HG02642 (cell line): ENCODE results near the gene ATXN7L1.

Experiments
- ATAC-seq: cut with Tn5 transposase; IDR thresholded peaks from one replicate; pipeline ENCODE4 v1.9.1; 2021; ENCODE audit warnings: mild to moderate bottlenecking; ENCODE audit not compliant: unreplicated experiment, poor library complexity

ATXN7L1 gene

DNA sequence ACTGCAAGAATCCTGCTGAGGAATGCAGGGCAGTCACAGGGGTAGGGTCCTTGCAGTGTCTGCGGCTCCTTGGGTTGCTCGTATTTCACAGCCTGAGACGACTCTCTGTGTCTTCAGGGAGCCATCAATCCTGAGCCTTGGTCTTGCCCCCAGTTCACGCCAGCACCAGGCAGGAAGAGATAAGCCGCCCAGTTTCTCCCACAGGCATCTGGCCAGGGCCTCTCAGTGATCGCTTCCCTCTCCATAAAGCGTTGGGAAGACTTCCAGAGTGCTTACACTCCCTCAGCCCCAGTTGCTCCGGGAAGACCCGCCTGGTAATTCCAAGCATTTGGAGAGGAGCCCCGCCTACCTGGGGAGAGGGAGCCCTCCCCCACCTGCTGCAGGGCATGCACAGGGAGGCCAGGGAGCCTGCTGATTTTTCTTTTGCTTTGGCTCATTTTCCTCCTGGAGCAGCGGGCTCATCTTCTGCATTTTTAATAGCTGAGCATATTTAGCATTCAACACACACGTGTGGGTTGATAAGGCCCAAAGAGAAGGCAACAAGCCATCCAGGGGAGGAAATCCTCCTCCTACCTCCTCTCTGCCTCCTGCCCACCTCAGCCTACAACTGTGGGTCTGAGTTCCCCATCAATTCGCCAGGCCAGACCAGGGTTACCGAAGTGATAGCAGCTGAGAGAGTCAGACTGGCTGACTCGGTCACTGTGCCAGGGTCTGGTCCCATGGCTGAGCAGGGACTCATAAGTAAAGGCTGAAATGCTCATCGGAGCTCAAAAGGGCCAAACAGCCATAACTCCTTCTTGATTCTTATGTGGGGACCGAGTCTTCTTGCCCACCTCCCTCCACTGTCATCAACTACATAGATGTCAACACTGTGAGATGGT lies 220.7 kb downstream of the ATXN7L1 start:
- ATAC-seq, result no peak

GRCh38 chr7:105655067-105655466 lies 221.3 kb downstream of the ATXN7L1 start:
- no peak for ATAC-seq

DNA sequence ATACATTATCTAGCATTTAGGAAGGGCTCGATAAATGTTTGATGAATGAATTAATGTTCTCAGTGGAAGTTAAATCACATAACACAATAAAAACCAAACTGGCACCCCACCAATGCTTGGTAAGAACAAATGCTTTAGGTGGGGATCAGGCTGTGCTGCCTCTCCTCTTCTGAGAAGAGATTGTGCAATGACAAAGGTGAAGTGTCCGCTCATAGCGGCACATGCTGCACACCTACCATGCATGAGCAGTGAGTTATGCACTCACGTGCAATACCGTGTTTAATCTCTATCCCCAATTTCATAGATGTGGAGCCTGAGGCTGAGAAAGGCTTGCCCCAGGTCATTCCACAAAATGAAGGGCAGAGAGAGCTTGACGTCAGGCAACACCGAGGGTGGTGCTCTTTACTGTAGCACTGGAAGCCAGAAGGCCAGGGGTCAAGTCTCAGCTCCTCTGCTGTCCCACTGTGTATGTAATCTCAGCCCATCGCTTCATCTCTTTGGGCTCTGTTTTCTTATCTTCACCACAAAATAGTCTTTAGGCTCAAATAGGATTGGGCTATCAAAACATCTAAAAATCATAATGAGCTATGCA lies 222.2 kb downstream of the ATXN7L1 start:
- no peak for ATAC-seq

DNA sequence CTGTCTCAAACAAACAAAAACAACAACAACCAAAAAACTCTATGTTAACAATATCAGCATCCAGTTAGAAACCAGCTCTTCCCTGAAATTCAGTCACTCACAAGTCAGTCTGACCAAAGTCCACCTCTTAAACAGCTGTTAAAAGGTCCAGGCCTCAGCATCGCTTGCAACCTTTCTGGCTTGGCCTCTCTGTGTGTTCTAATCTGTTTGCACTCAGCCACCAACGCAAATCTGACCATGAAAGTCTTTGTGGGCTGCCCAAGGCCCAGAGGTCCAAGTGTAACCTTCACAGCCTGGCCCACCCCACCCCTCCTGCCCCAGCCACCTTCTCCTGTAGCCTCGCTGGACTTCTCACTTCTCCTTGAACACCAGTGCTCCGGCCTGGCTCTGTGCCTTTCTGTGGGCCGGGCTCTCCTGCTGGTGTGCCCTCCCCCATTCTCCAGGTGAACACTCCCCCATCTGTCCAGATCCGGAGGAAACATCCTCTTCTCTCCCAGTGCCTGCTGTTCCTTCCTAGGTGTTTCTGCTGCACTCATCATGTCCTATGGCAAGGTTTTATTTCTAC lies 222.9 kb downstream of the ATXN7L1 start:
- ATAC-seq, result no peak

DNA sequence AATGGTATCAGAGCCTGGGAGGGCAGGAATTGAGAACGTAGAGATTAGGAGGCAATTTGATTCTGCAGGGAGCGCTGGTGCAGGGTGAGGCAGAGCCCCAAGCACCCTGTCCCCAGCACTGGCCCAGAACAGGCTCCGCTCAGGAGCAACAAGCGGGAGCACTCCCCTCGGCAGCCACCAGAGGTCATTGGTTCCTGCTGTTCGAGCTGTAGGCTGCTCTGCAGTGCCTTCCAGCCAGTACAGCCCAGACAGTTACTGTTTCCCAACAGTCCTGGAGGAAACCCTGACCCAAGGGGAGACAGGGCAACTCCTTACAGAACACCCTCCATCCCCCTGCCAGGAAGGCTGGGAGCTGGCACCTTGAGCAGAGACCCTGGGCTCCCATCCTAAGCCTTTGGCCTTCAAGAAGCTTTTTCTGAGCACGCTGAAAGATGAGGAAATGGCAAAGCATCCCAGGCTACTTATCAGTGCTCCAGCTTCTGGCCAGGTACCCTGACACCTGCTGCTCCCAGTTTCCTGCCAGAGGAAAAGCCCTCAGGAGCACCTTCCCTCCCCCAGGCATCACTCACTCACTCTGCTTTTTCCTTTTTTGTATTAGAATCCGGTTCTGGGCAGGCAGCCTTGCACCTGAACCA lies 223.9 kb downstream of the ATXN7L1 start:
- peak; percentile 90 for ATAC-seq

GRCh38 chr7:105651798-105652197 lies 224.6 kb downstream of the ATXN7L1 start:
- no peak for ATAC-seq

- ATAC-seq, result no peak
These were observed 225.9 kb downstream of the ATXN7L1 start for GRCh38 chr7:105650382-105650970.

DNA sequence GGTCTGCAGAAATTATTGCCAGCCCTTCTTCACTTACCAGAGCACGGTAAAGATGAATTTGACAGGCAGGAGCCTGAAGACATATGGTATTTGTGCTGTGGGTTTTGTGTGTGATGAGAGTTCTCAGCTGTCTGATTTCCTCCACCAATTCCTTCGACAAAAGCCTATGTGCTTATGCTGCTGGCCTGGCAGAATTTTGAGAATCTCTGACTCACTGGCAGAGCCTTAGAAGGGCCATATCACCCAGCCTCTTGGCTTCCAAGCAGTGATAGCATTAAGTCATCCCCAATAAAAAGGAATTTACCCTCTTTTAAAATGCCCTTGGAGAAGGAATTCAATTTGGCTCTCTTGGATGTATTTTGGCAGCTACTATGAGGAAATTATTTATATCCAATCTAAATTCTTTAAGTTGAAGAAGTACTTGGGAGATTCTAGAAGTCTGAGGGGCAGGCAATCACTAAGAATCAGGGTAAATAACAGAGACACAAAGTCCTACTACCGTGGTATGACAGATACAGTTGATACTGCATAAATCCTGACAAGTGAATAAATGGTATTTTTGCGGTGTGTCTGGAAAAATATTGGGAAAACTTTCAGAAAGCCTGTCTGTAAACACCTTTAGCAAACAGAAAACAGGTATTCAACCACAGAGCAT lies 226.5 kb downstream of the ATXN7L1 start:
- ATAC-seq, result no peak

- ATAC-seq, result no peak
These were observed 227.6 kb downstream of the ATXN7L1 start for GRCh38 chr7:105648561-105649401.

DNA sequence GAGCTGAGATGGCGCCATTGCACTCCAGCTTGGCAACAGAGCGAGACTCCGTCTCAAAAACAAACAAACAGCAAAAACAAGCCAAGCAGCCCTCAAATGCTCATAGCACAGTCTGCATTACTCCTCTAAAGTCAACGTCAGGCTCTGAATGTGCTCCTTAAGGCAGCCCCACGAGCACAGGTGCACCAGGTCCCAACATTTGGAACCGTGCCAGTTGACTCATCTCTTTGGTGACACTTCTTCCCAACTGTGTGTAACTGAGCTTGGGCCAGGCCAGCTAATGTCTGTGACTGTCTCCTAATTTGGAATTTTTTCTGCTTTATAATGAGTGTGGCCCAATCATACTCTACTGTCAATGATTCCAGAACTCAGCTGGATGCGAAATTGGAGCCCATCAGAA lies 228.8 kb downstream of the ATXN7L1 start:
- ATAC-seq, result no peak

GRCh38 chr7:105644937-105645336 lies 231.5 kb downstream of the ATXN7L1 start:
- no peak for ATAC-seq

GRCh38 chr7:105643851-105644250 lies 232.5 kb downstream of the ATXN7L1 start:
- no peak for ATAC-seq

- ATAC-seq, result no peak
These were observed 233.0 kb downstream of the ATXN7L1 start for GRCh38 chr7:105643384-105643783.

GRCh38 chr7:105642264-105642663 lies 234.1 kb downstream of the ATXN7L1 start:
- ATAC-seq, result no peak

- no peak for ATAC-seq
These were observed 235.2 kb downstream of the ATXN7L1 start for GRCh38 chr7:105640956-105641810.

DNA sequence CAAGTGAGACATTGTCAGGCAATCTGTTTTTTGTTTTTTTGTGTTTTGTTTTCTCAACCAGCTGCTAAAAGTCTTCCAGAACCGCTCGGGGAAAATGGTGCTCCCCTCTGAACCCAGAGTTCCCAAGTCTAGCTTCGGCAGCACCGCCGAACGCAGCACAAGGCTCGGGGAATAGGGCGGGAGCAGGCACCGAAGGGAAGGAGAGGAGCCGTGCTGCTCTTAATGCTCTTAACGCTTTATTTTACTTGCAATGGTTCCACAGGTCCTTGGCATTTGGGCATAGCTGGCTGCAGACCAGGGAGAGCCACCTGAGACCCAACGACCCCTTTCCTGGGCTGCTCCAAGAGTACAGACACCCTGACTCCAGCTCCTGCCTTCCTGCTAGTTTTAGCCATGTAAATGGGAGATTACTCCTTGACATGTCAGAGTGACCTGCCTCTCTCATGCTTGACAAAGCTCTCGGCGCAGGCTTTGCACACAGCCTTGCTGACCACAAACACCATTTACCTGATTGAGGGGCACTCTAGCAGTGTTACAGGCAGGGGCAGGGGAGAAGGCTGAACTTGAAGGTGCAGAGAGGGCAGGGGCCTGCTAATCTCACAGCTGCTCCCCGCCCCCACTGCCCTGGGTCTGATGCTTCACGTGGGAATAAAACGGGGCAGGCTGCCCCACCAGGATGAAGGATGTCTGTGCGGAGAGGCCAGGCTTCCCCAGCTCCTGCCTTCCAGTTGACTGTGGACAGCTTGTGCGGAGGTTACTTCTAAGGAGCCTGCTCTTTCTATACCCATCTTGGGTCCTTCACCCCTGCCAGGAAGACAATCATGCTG lies 236.5 kb downstream of the ATXN7L1 start:
- no peak for ATAC-seq

DNA sequence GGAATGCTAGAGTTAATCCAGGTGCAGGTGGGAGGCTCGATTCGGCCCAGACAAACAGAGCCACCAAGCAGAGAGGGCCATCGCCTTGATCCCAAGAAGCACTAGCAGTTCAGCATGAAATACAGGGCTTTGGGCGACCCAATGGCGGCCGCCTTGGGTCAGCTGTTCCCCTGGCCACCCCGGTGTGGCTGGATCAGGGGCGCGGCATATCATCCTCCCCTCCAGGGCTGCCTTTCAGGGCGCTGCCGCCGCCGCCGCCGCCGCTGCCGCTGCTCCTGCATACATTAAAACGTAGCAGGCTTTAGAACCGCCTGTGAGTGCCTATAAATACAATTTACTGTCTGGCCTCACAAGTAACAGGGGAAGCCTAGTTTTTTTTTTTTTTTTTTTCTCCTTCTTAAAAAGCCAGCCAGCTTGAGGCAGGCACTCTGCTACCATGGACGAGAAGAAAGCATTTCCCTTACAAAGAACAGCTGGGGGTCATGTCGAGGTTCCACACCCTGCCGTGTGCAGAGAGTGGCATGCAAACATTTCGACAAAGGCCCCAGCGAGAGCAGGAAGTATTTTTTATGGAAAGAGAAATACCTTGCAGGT lies 237.4 kb downstream of the ATXN7L1 start:
- ATAC-seq, result no peak
